Suprapubic skin (tissue), 3 donors: ENCODE measurements around the gene NAPB.

Experiments used
- CTCF ChIP-seq, 2 donors: fragments of 200-600 bp in 1 of 2; fragments of 450-650 bp in 1 of 2; sonication (generic) in 1 of 2; IDR thresholded peaks; one replicate each; pipeline ENCODE4 v1.5.1; 2016 to 2019; ENCODE audit warnings: antibody characterized with exemption in 2 of 2, mild to moderate bottlenecking in 1 of 2, moderate library complexity in 1 of 2
- EP300 ChIP-seq: sonication (generic); formaldehyde crosslinking; IDR thresholded peaks from one replicate; pipeline ENCODE4 v1.6.1; 2017; ENCODE audit warnings: antibody characterized with exemption
- POLR2A ChIP-seq, 2 donors: fragments of 450-650 bp; IDR thresholded peaks; one replicate each; pipeline ENCODE4 v1.6.1; 2017; ENCODE audit warnings: antibody characterized with exemption in 2 of 2, mild to moderate bottlenecking in 2 of 2, moderate library complexity in 2 of 2

- TF ChIP-seq CTCF (IDR thresholded peaks at IDR 0.05) (no peak), POLR2A (IDR thresholded peaks at IDR 0.05) (no peak), EP300 (no peak)
Observed at GRCh38 chr20:23393996-23394775, 27.1 kb downstream of the NAPB start.
